ENCODE data around the gene KNSTRN.

The KNSTRN gene

GRCh38 chr15:40346579-40347558 is 35.7 kb upstream of the KNSTRN start:
- no peak for DNase-seq

GRCh38 chr15:40347559-40348473 is 34.7 kb upstream of the KNSTRN start:
- DNase-seq = no peak

- DNase-seq = no peak
These were observed 34.0 kb upstream of the KNSTRN start for GRCh38 chr15:40348474-40348870.

GRCh38 chr15:40349163-40349562 is 33.4 kb upstream of the KNSTRN start:
- no peak for DNase-seq

- DNase-seq = no peak
These were observed 30.1 kb upstream of the KNSTRN start for GRCh38 chr15:40352281-40352901.

- no peak for DNase-seq
These were observed 28.8 kb upstream of the KNSTRN start for GRCh38 chr15:40353697-40354096.

GRCh38 chr15:40354408-40355171 is 27.9 kb upstream of the KNSTRN start:
- no peak for DNase-seq

GRCh38 chr15:40355976-40356585 is 26.4 kb upstream of the KNSTRN start:
- no peak for DNase-seq

- DNase-seq = no peak
These were observed 25.3 kb upstream of the KNSTRN start for GRCh38 chr15:40357246-40357645.

GRCh38 chr15:40357723-40358470 is 24.6 kb upstream of the KNSTRN start, which contains the start of gene DISP2:
Gene DISP2, plus strand, starts transcription at chr15:40358219. Its CDS starts 103 bp downstream, at chr15:40358322.
- DNase-seq = no peak

- DNase-seq = no peak
These were observed 23.8 kb upstream of the KNSTRN start for GRCh38 chr15:40358471-40359353.

- no peak for DNase-seq
These were observed 22.5 kb upstream of the KNSTRN start for GRCh38 chr15:40360015-40360414.

GRCh38 chr15:40361640-40362039 is 20.9 kb upstream of the KNSTRN start:
- DNase-seq = no peak

- DNase-seq = no peak
These were observed 18.9 kb upstream of the KNSTRN start for GRCh38 chr15:40363611-40364010.

- no peak for DNase-seq
These were observed 18.3 kb upstream of the KNSTRN start for GRCh38 chr15:40364251-40364650.

GRCh38 chr15:40365016-40365415 is 17.5 kb upstream of the KNSTRN start:
- no peak for DNase-seq

- DNase-seq = no peak
These were observed 16.7 kb upstream of the KNSTRN start for GRCh38 chr15:40365624-40366456.

- no peak for DNase-seq
These were observed 15.8 kb upstream of the KNSTRN start for GRCh38 chr15:40366457-40367370.
